Measurements from ENCODE around the gene LONP1.
"Not testable (repeated sequence)": the region's sequence is repeated elsewhere in the genome, so short reads cannot be mapped to it uniquely, and the experiment has no call there.

Gene LONP1

DNA sequence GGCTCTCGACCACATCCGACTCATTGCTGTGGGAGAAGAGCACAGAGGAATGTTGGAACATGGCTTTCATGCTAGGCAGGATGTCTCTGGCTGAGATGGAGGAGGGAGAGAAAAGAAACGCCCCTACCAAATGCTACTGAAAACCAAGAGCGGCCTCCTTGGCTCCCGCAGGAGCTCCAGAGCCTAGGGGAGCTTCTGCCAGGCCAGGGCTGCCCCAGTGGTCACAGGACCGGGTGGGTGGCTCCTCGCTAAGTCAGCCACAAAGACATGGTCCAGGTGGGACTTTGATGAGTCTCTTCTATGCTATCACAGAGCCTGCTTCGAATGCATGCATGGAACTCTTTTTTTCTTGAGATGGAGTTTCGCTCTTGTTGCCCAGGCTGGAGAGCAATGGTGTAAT is 6.7 kb downstream of the LONP1 start:
- no peak for DNase-seq

- no peak for DNase-seq
Measured at GRCh38 chr19:5711713-5712161, 8.2 kb downstream of the LONP1 start.

GRCh38 chr19:5711025-5711424 is 8.9 kb downstream of the LONP1 start:
- DNase-seq: no peak

GRCh38 chr19:5707576-5708575 is 12.1 kb downstream of the LONP1 start:
- DNase-seq: no peak

GRCh38 chr19:5706876-5707573 is 12.9 kb downstream of the LONP1 start:
- DNase-seq: no peak

DNA sequence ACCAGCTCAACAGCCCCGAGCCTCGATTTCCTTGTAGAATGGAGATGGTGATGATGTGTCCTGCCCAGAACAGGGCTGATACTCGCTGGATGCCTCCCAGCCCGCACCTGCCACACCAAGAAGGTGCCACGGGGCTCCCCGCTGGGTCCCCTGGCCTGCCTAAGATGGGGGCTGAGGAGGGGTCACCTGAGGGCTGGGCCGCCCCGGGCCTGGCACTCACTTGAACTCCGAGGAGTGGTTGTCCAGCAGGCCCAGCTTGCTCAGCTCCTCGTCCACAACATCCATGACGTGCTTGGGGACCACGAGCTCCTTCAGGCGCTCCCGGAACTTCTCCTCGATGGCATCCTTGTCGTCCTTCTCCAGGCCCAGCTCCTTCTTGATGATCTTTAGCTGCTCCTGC is 14.4 kb downstream of the LONP1 start:
- no peak for DNase-seq

- no peak for DNase-seq
Measured at GRCh38 chr19:5703819-5704818, 15.8 kb downstream of the LONP1 start.

DNA sequence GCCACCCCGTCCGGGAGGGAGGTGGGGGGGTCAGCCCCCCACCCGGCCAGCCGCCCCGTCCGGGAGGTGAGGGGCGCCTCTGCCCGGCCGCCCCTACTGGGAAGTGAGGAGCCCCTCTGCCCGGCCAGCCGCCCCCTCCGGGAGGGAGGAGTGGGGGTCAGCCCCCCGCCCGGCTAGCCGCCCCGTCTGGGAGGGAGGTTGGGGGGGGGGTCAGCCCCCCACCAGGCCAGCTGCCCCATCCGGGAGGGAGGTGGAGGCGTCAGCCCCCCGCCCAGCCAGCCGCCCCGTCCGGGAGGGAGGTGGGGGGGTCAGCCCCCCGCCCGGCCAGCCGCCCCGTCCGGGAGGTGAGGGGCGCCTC is 17.9 kb downstream of the LONP1 start:
- DNase-seq: not testable (repeated sequence)

GRCh38 chr19:5700455-5701092 is 19.4 kb downstream of the LONP1 start:
- no peak for DNase-seq

DNA sequence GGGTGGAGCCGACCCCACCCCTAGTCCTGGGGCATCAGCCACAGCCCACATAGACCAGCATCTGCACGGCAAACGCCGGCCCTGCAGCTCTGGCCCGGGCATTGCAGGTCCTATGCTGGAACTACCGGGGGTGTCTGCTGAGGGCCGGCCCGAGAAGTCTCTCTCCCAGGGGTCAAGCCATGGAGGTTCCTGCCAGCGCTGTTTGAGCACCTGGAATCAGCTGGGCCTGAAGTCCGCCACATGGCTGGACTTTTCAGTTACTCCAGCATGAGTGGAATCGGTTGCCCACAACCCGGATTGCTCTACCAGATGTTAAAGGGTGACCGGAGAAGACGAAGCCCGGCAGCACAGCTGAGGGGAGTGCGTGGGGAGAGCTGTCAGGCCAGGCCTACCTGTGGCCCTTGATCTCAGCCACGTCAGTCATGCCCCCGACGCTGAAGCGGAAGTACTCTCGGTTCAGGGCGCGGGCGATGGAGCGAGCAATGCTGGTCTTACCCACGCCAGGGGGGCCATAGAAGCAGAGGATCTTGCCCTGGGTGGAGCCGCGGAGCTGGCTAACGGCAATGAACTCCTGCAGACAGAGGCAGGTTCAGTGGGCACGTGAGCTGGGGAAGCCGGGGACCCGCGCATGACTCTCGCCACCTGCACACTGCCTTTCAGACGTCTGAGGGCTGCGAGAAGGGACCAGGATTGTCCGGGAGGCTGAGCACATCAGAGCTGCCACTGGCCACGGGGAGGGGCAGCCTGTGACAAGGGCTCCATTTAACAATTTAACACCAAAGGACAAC is 21.1 kb downstream of the LONP1 start:
- DNase-seq: no peak

GRCh38 chr19:5697890-5698634 is 21.9 kb downstream of the LONP1 start:
- DNase-seq: no peak

DNA sequence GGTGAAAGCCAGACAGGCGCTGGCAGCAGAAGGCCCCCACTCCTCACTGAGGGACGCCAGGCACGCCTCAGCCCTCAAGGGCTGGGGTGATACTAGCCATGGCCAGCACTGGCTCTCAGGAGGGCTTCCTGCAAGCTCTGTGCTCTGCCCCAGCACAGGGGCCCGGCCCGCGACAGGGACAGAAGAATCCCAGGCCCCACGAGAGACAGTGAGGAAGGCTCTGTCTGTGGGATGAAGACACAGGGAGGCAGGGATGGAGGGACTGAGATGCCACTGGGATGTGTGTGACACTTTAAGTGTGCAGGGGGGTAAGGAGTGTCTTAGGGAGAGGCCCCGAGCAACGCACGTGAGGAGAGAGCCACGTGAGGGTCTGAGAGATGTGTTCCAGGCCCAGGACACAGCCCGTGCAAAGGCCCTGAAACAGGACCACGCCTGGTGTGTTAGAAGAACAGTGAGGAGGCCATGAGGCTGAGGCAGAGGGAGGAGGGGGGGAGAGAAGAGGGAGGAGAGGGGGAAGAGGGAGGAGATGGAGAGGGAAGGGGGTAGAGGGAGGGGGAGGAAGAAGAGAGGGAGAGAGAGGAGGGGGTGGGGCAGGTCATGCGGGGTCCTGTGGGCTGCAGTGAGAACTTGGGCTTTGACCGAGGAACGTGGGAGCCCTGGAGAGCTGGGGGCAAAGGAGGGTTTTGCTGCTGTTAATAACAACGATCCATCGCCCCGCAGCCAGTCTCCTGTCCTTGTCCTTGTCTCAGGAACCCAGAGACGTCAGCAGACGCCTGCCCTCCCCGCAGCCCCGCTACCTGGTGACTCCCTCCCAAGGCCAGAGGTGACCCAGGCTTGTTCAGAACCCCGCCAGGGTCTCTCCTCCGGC is 22.7 kb downstream of the LONP1 start:
- DNase-seq: no peak

- no peak for DNase-seq
Measured at GRCh38 chr19:5696196-5697021, 23.5 kb downstream of the LONP1 start.

- DNase-seq: no peak
Measured at GRCh38 chr19:5695649-5696195, 24.2 kb downstream of the LONP1 start.

DNA sequence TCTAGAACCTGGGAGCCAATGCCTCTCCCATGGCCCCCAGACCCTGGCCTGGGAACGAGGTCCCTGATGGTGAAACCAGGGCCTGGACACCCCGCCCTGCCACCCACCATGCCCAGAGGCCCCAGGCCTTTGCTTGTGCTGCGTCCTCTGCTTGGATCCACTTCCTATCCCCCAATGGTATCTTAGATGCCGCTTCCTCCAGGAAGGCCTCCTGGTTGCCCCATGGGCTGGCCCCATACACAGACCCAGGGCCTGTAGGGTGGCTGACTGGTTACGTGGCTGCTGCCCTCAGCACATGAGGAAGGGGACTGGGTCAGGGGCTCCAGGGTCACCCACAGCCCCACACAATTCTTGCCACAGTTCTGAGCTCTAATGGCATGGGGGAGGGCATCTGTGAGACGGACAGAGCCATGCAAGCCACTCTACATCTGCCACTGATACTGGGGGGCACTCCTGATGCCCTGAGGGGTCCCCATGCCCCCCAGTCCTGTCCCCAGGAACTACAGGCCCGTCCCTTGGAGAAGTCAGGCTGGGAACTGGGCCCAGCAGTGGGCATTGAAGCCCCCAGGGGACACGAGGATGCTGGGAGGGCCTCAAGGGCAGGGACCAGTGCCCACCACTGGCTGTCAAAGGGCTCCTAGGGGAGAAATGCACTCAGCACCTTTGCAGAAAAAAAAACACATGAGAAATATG is 24.8 kb downstream of the LONP1 start:
- DNase-seq: no peak

DNA sequence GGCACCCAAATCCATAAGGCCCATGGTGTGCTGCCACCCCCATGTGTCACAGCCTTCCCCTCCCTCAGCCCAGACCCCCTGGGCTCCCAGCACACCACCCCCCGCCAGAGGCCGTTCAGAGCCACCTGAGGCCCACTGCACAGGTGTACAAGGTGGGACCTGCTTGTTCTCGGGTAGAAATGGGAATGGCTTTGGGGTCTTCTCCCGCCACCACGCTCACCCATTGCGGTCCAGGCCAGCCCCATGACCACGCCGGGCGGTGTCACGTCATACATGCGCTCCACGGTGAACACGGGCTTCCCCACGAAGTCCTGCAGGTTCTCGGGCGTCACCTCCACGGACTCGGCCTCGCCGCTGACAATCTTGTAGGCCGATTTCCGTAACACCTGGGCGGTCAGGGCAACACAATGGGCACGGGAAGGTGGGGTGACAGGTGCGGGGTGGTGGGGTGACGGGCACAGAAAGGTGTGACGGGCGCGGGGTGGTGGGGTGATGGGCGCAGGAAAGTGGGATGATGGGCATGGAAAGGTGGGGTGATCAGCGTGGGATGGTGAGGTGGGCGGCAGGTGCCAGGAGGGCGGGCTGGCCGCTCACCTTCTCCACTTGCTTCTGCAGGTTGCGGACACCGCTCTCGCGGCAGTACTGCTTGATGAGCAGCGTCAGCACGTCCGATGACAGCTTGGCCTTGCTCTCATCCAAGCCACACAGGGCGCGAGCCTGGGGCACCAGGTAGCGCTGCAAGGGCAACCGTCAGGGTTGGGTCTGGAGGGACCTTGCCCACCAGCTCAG is 25.6 kb downstream of the LONP1 start:
- DNase-seq: no peak

Data from C1 segment of cervical spinal cord (tissue), 14 donors.